ENCODE results near the gene ATRNL1.

GRCh38 chr10:115932099-115932498, 838.9 kb downstream of the ATRNL1 start:
- TF ChIP-seq CTCF (IDR thresholded peaks at IDR 0.05) = no peak
- no peak for TF ChIP-seq POLR2AphosphoS5 (IDR thresholded peaks at IDR 0.05; ENCODE audit: insufficient read depth in 1 of 2, low read depth in 1 of 2)
- TF ChIP-seq POLR2A (IDR thresholded peaks at IDR 0.05) = no peak
